K562 (cell line): Measurements from ENCODE around the gene PDE11A.

ENCODE experiments used
- CREB1 ChIP-seq, 2 experiments: sonication (generic) in 1 of 2; formaldehyde crosslinking in 1 of 2; IDR thresholded peaks; 2 replicates each; pipeline versions ENCODE4 v1.6.1 to v1.8.0; 2012 to 2022; ENCODE audit warnings: inconsistent platforms in 1 of 2, mild to moderate bottlenecking in 1 of 2, missing genetic modification reagents in 1 of 2, moderate library complexity in 1 of 2
- MYC ChIP-seq, 2 experiments: fragments of 250-450 bp in 1 of 2; sonication (Bioruptor Pico) in 1 of 2; IDR thresholded peaks; 2 replicates each; pipeline versions ENCODE4 v1.5.1 to v1.6.1; 2012 to 2021; ENCODE audit warnings: low read depth in 2 of 2, borderline replicate concordance in 1 of 2, improper control_type of control experiment in 1 of 2, low read length in 1 of 2, mild to moderate bottlenecking in 1 of 2, moderate library complexity in 1 of 2
- PCBP2 ChIP-seq: fragments of 200-400 bp; formaldehyde crosslinking; IDR thresholded peaks from 2 replicates; pipeline ENCODE4 v1.6.1; 2018; ENCODE audit warnings: low read length, low read depth, mild to moderate bottlenecking, moderate library complexity; ENCODE audit not compliant: poor library complexity, severe bottlenecking
- POLR2A ChIP-seq: fragments of 450-650 bp; conservative IDR thresholded peaks from 2 replicates; pipeline ENCODE4 v1.6.1; 2016
- SAP30 ChIP-seq: fragments of 200-600 bp; sonication (generic); IDR thresholded peaks from 2 replicates; pipeline ENCODE4 v1.6.1; 2012; ENCODE audit warnings: borderline replicate concordance, low read depth, mild to moderate bottlenecking, moderate library complexity, low read length, control low read depth, inconsistent platforms; ENCODE audit not compliant: insufficient read depth, poor library complexity, severe bottlenecking
- TGIF2 ChIP-seq: sonication (generic); formaldehyde crosslinking; IDR thresholded peaks from 2 replicates; pipeline ENCODE4 v1.8.1; 2022; ENCODE audit warnings: mild to moderate bottlenecking, missing genetic modification reagents, moderate library complexity
- ZNF311 ChIP-seq: fragments of 250-450 bp; sonication (Bioruptor Pico); IDR thresholded peaks from 2 replicates; pipeline ENCODE4 v1.4.0; 2020; ENCODE audit warnings: mild to moderate bottlenecking, moderate library complexity
- TF ChIP-seq, protein P1 (sequence below), 2 experiments: fragments of 450-650 bp; formaldehyde crosslinking in 1 of 2; IDR thresholded peaks; 2 replicates each; pipeline versions ENCODE4 v1.4.0 to v1.6.1; 2014 to 2020; ENCODE audit warnings: mild to moderate bottlenecking in 2 of 2, borderline replicate concordance in 1 of 2, low read depth in 1 of 2
- TF ChIP-seq, protein P2 (sequence below), 3 experiments: IDR thresholded peaks in 2 of 3; conservative IDR thresholded peaks in 1 of 3; 2 replicates each; pipeline ENCODE4 v1.5.1; 2011 to 2012; ENCODE audit warnings: low read length in 3 of 3, mild to moderate bottlenecking in 3 of 3, control low read depth in 2 of 3, improper control_type of control experiment in 1 of 3, inconsistent platforms in 1 of 3, low read depth in 1 of 3, mixed read lengths in 1 of 3, moderate library complexity in 1 of 3; ENCODE audit not compliant: insufficient read depth in 2 of 3

- TF ChIP-seq, protein P1, sequence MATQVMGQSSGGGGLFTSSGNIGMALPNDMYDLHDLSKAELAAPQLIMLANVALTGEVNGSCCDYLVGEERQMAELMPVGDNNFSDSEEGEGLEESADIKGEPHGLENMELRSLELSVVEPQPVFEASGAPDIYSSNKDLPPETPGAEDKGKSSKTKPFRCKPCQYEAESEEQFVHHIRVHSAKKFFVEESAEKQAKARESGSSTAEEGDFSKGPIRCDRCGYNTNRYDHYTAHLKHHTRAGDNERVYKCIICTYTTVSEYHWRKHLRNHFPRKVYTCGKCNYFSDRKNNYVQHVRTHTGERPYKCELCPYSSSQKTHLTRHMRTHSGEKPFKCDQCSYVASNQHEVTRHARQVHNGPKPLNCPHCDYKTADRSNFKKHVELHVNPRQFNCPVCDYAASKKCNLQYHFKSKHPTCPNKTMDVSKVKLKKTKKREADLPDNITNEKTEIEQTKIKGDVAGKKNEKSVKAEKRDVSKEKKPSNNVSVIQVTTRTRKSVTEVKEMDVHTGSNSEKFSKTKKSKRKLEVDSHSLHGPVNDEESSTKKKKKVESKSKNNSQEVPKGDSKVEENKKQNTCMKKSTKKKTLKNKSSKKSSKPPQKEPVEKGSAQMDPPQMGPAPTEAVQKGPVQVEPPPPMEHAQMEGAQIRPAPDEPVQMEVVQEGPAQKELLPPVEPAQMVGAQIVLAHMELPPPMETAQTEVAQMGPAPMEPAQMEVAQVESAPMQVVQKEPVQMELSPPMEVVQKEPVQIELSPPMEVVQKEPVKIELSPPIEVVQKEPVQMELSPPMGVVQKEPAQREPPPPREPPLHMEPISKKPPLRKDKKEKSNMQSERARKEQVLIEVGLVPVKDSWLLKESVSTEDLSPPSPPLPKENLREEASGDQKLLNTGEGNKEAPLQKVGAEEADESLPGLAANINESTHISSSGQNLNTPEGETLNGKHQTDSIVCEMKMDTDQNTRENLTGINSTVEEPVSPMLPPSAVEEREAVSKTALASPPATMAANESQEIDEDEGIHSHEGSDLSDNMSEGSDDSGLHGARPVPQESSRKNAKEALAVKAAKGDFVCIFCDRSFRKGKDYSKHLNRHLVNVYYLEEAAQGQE (IDR thresholded peaks at IDR 0.05; ENCODE audit: borderline replicate concordance): no peak
- TF ChIP-seq, protein P1 (CRISPR knock-in tag; IDR thresholded peaks at IDR 0.05; ENCODE audit: low read depth): no peak
- TF ChIP-seq POLR2A (no peak), CREB1 (IDR thresholded peaks at IDR 0.05) (no peak), CREB1 (CRISPR knock-in tag; IDR thresholded peaks at IDR 0.05) (no peak), ZNF311 (CRISPR knock-in tag) (no peak), SAP30 (no peak), MYC (IDR thresholded peaks at IDR 0.05; ENCODE audit: low read depth, low read length) (no peak), MYC (CRISPR knock-in tag; IDR thresholded peaks at IDR 0.05; ENCODE audit: borderline replicate concordance, low read depth) (no peak), TGIF2 (CRISPR knock-in tag) (no peak), PCBP2 (no peak)
- TF ChIP-seq, protein P2, sequence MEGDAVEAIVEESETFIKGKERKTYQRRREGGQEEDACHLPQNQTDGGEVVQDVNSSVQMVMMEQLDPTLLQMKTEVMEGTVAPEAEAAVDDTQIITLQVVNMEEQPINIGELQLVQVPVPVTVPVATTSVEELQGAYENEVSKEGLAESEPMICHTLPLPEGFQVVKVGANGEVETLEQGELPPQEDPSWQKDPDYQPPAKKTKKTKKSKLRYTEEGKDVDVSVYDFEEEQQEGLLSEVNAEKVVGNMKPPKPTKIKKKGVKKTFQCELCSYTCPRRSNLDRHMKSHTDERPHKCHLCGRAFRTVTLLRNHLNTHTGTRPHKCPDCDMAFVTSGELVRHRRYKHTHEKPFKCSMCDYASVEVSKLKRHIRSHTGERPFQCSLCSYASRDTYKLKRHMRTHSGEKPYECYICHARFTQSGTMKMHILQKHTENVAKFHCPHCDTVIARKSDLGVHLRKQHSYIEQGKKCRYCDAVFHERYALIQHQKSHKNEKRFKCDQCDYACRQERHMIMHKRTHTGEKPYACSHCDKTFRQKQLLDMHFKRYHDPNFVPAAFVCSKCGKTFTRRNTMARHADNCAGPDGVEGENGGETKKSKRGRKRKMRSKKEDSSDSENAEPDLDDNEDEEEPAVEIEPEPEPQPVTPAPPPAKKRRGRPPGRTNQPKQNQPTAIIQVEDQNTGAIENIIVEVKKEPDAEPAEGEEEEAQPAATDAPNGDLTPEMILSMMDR (IDR thresholded peaks at IDR 0.05 in 2 of 3, conservative IDR thresholded peaks at IDR 0.05 in 1 of 3; ENCODE audit: insufficient read depth in 2 of 3, low read depth in 1 of 3, low read length in 3 of 3): no peak
These were observed 327.0 kb downstream of the PDE11A start for GRCh38 chr2:177745531-177745930.
